Stimulated activated CD8-positive, alpha-beta memory T cell treated with anti-CD3 and anti-CD28 coated beads, Interleukin-12 subunit alpha, Interleukin-12 subunit beta, amount 100 ng/mL, for 1 hour (primary cell): Measurements from ENCODE around the gene SPEG.

ENCODE experiments used
- DNase-seq: peaks from one replicate; pipeline ENCODE4 v3.0.0-alpha.2; 2020; ENCODE audit warnings: low read depth

The SPEG gene

GRCh38 chr2:219461669-219462068, 27.0 kb downstream of the SPEG start:
- no peak for DNase-seq

GRCh38 chr2:219462349-219462748, 27.7 kb downstream of the SPEG start:
- no peak for DNase-seq

GRCh38 chr2:219464286-219465032, 29.8 kb downstream of the SPEG start:
- DNase-seq, result no peak

GRCh38 chr2:219465659-219466561, 31.3 kb downstream of the SPEG start:
- DNase-seq, result no peak

GRCh38 chr2:219466816-219467735, 32.4 kb downstream of the SPEG start:
- no peak for DNase-seq

- no peak for DNase-seq
Observed at GRCh38 chr2:219467736-219468075, 33.1 kb downstream of the SPEG start.

- DNase-seq, result no peak
Observed at GRCh38 chr2:219468410-219469185, 34.0 kb downstream of the SPEG start.

- no peak for DNase-seq
Observed at GRCh38 chr2:219469186-219469724, 34.6 kb downstream of the SPEG start.

GRCh38 chr2:219470429-219470828, 35.8 kb downstream of the SPEG start:
- no peak for DNase-seq

- no peak for DNase-seq
Observed at GRCh38 chr2:219471476-219472371, 37.1 kb downstream of the SPEG start.

GRCh38 chr2:219472629-219473187, 38.1 kb downstream of the SPEG start:
- DNase-seq, result no peak

- no peak for DNase-seq
Observed at GRCh38 chr2:219473511-219473910, 38.9 kb downstream of the SPEG start.

- DNase-seq, result no peak
Observed at GRCh38 chr2:219474285-219475060, 39.8 kb downstream of the SPEG start.

- no peak for DNase-seq
Observed at GRCh38 chr2:219475278-219475677, 40.6 kb downstream of the SPEG start.

- DNase-seq, result peak; percentile 27
Observed at GRCh38 chr2:219475697-219476651, 41.3 kb downstream of the SPEG start.

GRCh38 chr2:219476652-219477151, 42.1 kb downstream of the SPEG start:
- DNase-seq, result no peak

- no peak for DNase-seq
Observed at GRCh38 chr2:219477179-219477578, 42.5 kb downstream of the SPEG start.

GRCh38 chr2:219477815-219478214, 43.2 kb downstream of the SPEG start:
- DNase-seq, result no peak
